GM23338 (cell line): ENCODE results near the gene DGKH. TPM values are rescaled to one million over a fixed set of nuclear protein-coding genes. Genes with fewer than 3 reads are reported as not detected.

Experiments used
- ATAC-seq: fragments of 200-7000 bp; cut with Tn5 transposase; 3 replicates; pipeline ENCODE4 v1.9.1; 2020
- DNase-seq: peaks from one replicate; pipeline ENCODE4 v3.0.0-alpha.2; 2015; ENCODE audit warnings: low spot score
- H2AFZ ChIP-seq: fragments of 200-600 bp; sonication (generic); 2 replicates; pipeline ENCODE4 v1.8.0; 2016; ENCODE audit warnings: antibody characterized with exemption, mild to moderate bottlenecking, moderate library complexity
- H3F3A ChIP-seq: fragments of 200-600 bp; sonication (generic); replicated peaks from 2 replicates; pipeline ENCODE4 v1.8.0; 2017; ENCODE audit warnings: antibody characterized with exemption, mixed run types, low read depth
- H3K27ac ChIP-seq: fragments of 200-600 bp; sonication (generic); 2 replicates; pipeline ENCODE4 v1.6.1; 2016; ENCODE audit warnings: low read depth
- H3K27me3 ChIP-seq: fragments of 200-600 bp; sonication (generic); 2 replicates; pipeline ENCODE4 v1.8.0; 2016; ENCODE audit warnings: mild to moderate bottlenecking, mixed run types, moderate library complexity; ENCODE audit not compliant: insufficient read depth
- H3K36me3 ChIP-seq: fragments of 200-600 bp; sonication (generic); 2 replicates; pipeline ENCODE4 v1.8.0; 2016; ENCODE audit warnings: mild to moderate bottlenecking; ENCODE audit not compliant: insufficient read depth
- H3K4me1 ChIP-seq: fragments of 200-600 bp; sonication (generic); 2 replicates; pipeline ENCODE4 v1.8.0; 2016; ENCODE audit warnings: mild to moderate bottlenecking, moderate library complexity; ENCODE audit not compliant: insufficient read depth
- H3K4me2 ChIP-seq: fragments of 200-600 bp; sonication (generic); 2 replicates; pipeline ENCODE4 v1.7.1; 2017; ENCODE audit warnings: mixed run types
- H3K4me3 ChIP-seq: fragments of 200-600 bp; sonication (generic); 2 replicates; pipeline ENCODE4 v1.6.1; 2016; ENCODE audit warnings: mixed run types
- H3K79me2 ChIP-seq: fragments of 200-600 bp; sonication (generic); replicated peaks from 2 replicates; pipeline ENCODE4 v1.8.0; 2017; ENCODE audit warnings: mild to moderate bottlenecking; ENCODE audit not compliant: insufficient read depth
- H3K9me2 ChIP-seq: fragments of 200-600 bp; sonication (generic); 2 replicates; pipeline ENCODE4 v1.8.0; 2017; ENCODE audit not compliant: insufficient read depth
- H4K20me1 ChIP-seq: fragments of 200-600 bp; sonication (generic); replicated peaks from 2 replicates; pipeline ENCODE4 v1.8.0; 2017; ENCODE audit warnings: mild to moderate bottlenecking; ENCODE audit not compliant: insufficient read depth
- H3K27ac Mint-ChIP-seq: 2 replicates; pipeline ENCODE4 v1.8.0; 2020; ENCODE audit warnings: inconsistent platforms, mild to moderate bottlenecking, moderate library complexity, mixed read lengths
- H3K27me3 Mint-ChIP-seq: 3 replicates; pipeline ENCODE4 v1.8.0; 2022; ENCODE audit warnings: low read depth, mild to moderate bottlenecking, moderate library complexity, mixed read lengths, inconsistent platforms; ENCODE audit not compliant: insufficient read depth, poor library complexity
- H3K36me3 Mint-ChIP-seq: 3 replicates; pipeline ENCODE4 v1.8.0; 2021; ENCODE audit warnings: low read depth, mild to moderate bottlenecking, inconsistent platforms, moderate library complexity, mixed read lengths
- H3K4me1 Mint-ChIP-seq: 3 replicates; pipeline ENCODE4 v1.8.0; 2020; ENCODE audit warnings: mild to moderate bottlenecking, inconsistent platforms, mixed read lengths
- H3K4me3 Mint-ChIP-seq: 3 replicates; pipeline ENCODE4 v1.8.0; 2021; ENCODE audit warnings: moderate library complexity, mild to moderate bottlenecking, inconsistent platforms, mixed read lengths
- H3K9me3 Mint-ChIP-seq: 3 replicates; pipeline ENCODE4 v1.8.0; 2020; ENCODE audit warnings: moderate library complexity, mild to moderate bottlenecking, inconsistent platforms, mixed read lengths
- CREB1 ChIP-seq: fragments of 250-450 bp; sonication (Bioruptor Pico); IDR thresholded peaks from 2 replicates; pipeline ENCODE4 v1.5.0; 2020; ENCODE audit warnings: low read depth, mild to moderate bottlenecking, moderate library complexity
- CTCF ChIP-seq, 2 experiments: fragments of 200-600 bp in 1 of 2; sonication (generic) in 1 of 2; conservative IDR thresholded peaks; 2 replicates each; pipeline versions ENCODE4 v1.5.1 to v1.6.1; 2016 to 2017; ENCODE audit warnings: antibody characterized with exemption in 2 of 2, low read depth in 2 of 2, mild to moderate bottlenecking in 2 of 2, moderate library complexity in 1 of 2
- EZH2 ChIP-seq: fragments of 200-600 bp; sonication (generic); IDR thresholded peaks from one replicate; pipeline ENCODE4 v1.8.0; 2017; ENCODE audit warnings: antibody characterized with exemption, mild to moderate bottlenecking, low read depth; ENCODE audit not compliant: unreplicated experiment
- EZH2phosphoT487 ChIP-seq: fragments of 200-600 bp; sonication (generic); IDR thresholded peaks from one replicate; pipeline ENCODE4 v1.8.1; 2018; ENCODE audit warnings: antibody characterized with exemption; ENCODE audit not compliant: unreplicated experiment
- JUNB ChIP-seq: IDR thresholded peaks from one replicate; pipeline ENCODE4 v1.6.1; 2016; ENCODE audit warnings: antibody characterized with exemption; ENCODE audit not compliant: unreplicated experiment
- NANOG ChIP-seq: IDR thresholded peaks from 2 replicates; pipeline ENCODE4 v1.6.1; 2016; ENCODE audit warnings: antibody characterized with exemption, borderline replicate concordance
- POLR2AphosphoS5 ChIP-seq: IDR thresholded peaks from 2 replicates; pipeline ENCODE4 v1.6.1; 2016; ENCODE audit warnings: antibody characterized with exemption, low read depth
- REST ChIP-seq: IDR thresholded peaks from one replicate; pipeline ENCODE4 v1.6.1; 2018; ENCODE audit warnings: antibody characterized with exemption; ENCODE audit not compliant: unreplicated experiment
- ZNF114 ChIP-seq: fragments of 250-450 bp; sonication (Bioruptor Pico); IDR thresholded peaks from 2 replicates; pipeline ENCODE4 v1.5.0; 2020; ENCODE audit warnings: mild to moderate bottlenecking, moderate library complexity
- ZNF331 ChIP-seq: fragments of 250-450 bp; sonication (Bioruptor Pico); IDR thresholded peaks from 2 replicates; pipeline ENCODE4 v1.5.0; 2020; ENCODE audit warnings: low read depth, mild to moderate bottlenecking, moderate library complexity
- polyA plus RNA-seq: library from polyadenylated mRNA; unstranded; fragments of >200 nt; fragmentation: Nextera tagmentation; extraction: Ambion mirVana; gene quantifications from 2 replicates; pipeline ENCODE4 v1.2.1, GENCODE V29; 2016
- total RNA-seq: library from RNA; depleted of rRNA; stranded (reverse); fragments of >200 nt; shearing (Covaris generic); gene quantifications from 2 replicates; pipeline ENCODE4 v1.2.3, GENCODE V29; 2014

DGKH gene
- total and polyA plus RNA-seq, 2 experiments from 2014 or later: 2.1 to 7.5 TPM

DNA sequence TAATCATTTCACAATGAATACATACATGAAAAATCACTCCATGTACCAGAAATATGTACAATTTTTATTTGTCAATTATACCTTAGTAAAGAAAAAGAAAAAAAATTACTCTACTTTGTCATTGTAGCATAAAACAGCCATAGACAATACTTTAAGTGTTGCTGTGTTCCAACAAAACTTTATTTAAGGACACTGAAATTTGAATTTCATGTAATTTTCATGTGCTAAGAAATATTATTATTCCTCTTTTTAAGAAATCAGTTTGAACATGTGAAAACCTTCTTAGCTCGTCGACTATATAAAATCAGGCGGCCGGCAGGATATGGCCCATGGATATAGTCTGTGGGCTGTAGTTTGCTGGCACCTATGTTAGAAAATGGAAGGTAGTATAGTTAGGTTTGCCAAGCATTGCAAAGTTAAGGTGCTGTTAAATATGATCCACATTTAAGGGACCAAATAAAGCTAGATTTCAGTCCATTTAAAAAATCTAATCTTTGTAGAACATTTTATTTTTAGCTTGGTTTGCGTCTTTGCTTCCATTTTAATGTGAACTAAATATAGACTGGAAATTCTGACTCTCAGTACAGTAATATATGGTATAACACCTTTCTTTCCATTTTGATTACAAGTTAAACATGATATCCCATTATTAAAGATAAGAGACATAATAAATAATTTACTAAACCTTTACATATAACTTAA is 6.5 kb downstream of the DGKH start:
- ATAC-seq (no peak), DNase-seq (no peak)
- Histone ChIP-seq H3K9me2 (no peaks in the 10 kb centered on the region), H3F3A (no peaks in the 10 kb centered on the region), H4K20me1 (no peaks in the 10 kb centered on the region), H3K79me2 (no peaks in the 10 kb centered on the region), H3K27ac (no peak overlapping the region), H2AFZ (no peak overlapping the region), H3K4me3 (no peak overlapping the region), H3K4me2 (no peak overlapping the region), H3K27me3 (peaks cover 4% of the 10 kb centered on the region; the same call in 1 of the 2 replicates), H3K36me3 (no peaks in the 10 kb centered on the region), H3K4me1 (0 out of 2 replicates have a peak, but pooled peaks cover under 1% of the 10 kb centered on the region)
- H3K4me1 Mint-ChIP-seq: no peaks in the 10 kb centered on the region
- TF ChIP-seq CREB1 (CRISPR knock-in tag) (no peak), JUNB (no peak), EZH2phosphoT487 (no peak), POLR2AphosphoS5 (no peak), NANOG (no peak), REST (no peak), EZH2 (no peak)
- no peak overlapping the region for H3K27ac Mint-ChIP-seq
- H3K36me3 Mint-ChIP-seq: peaks cover 5% of the 10 kb centered on the region; the same call in 2 of the 3 replicates
- H3K4me3 Mint-ChIP-seq: no peak overlapping the region
- H3K27me3 Mint-ChIP-seq: no peaks in the 10 kb centered on the region
- H3K9me3 Mint-ChIP-seq: no peaks in the 10 kb centered on the region

DNA sequence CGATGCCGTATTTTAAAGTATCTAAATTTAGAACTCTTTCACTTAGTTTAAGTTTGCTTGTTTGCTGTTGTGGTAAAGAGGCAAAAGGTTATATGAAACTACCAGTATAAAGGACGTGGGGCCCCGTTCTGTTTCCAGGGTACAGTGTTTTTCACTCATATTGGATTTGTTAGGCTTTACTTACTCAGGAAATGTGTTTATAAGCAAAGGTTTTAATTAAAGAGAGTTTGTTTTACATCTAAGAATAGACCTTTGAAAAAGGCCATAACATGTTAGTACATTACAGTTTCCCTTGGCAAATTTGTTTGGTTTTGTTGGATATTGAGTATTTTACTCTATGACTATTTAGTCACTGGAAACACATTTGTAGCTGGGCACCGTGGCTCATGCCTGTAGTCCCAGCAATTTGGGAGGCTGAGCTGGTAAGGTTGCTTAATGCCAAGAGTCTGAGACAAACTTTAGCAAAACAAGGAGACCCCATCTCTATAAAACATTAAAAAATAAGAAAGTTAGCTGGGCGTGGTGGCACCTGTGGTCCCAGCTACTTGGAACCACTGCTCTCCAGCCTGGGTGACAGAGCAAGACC is 7.1 kb downstream of the DGKH start:
- Histone ChIP-seq H3K27me3 (no peaks in the 10 kb centered on the region), H4K20me1 (no peaks in the 10 kb centered on the region), H3K79me2 (no peaks in the 10 kb centered on the region), H3F3A (no peaks in the 10 kb centered on the region), H3K4me3 (no peak overlapping the region), H3K4me1 (no peaks in the 10 kb centered on the region), H3K9me2 (no peaks in the 10 kb centered on the region), H2AFZ (no peak overlapping the region), H3K36me3 (no peaks in the 10 kb centered on the region), H3K4me2 (no peak overlapping the region), H3K27ac (no peak overlapping the region)
- H3K27ac Mint-ChIP-seq: no peak overlapping the region
- no peaks in the 10 kb centered on the region for H3K4me1 Mint-ChIP-seq
- peaks cover 5% of the 10 kb centered on the region; the same call in 2 of the 3 replicates for H3K36me3 Mint-ChIP-seq
- H3K9me3 Mint-ChIP-seq: no peaks in the 10 kb centered on the region
- TF ChIP-seq POLR2AphosphoS5 (no peak), EZH2phosphoT487 (no peak), ZNF114 (CRISPR knock-in tag) (no peak), REST (no peak), EZH2 (no peak), CREB1 (CRISPR knock-in tag) (no peak), CTCF (conservative IDR thresholded peaks at IDR 0.05; ENCODE audit: low read depth in 2 of 2) (no peak), ZNF331 (no peak)
- H3K4me3 Mint-ChIP-seq: no peak overlapping the region
- DNase-seq (no peak), ATAC-seq (no peak)
- no peaks in the 10 kb centered on the region for H3K27me3 Mint-ChIP-seq
